ENCODE data around the gene MCF2L2.

GRCh38 chr3:183303690-183304089 lies 124.7 kb downstream of the MCF2L2 start:
- TF ChIP-seq L3MBTL2 (conservative IDR thresholded peaks at IDR 0.05) (no peak), SP1 (IDR thresholded peaks at IDR 0.05) (no peak), ZNF384 (IDR thresholded peaks at IDR 0.05) (no peak), SUZ12 (IDR thresholded peaks at IDR 0.05) (no peak), TARDBP (IDR thresholded peaks at IDR 0.05) (no peak), LEF1 (IDR thresholded peaks at IDR 0.05; ENCODE audit: borderline replicate concordance) (no peak), FOXM1 (IDR thresholded peaks at IDR 0.05; ENCODE audit: borderline replicate concordance) (no peak)

All from HEK293T (cell line).